Activated CD4-positive, alpha-beta T cell treated with anti-CD3 and anti-CD28 coated beads for 4 hours (primary cell): ENCODE data around the gene KRTAP10-3.

Experiments
- DNase-seq, 2 donors: peaks; one replicate each; pipeline ENCODE4 v3.0.0-alpha.2; 2020

The KRTAP10-3 gene

GRCh38 chr21:44544566-44544965 lies 14.0 kb downstream of the KRTAP10-3 start:
- no peak for DNase-seq

GRCh38 chr21:44542716-44543115 lies 15.9 kb downstream of the KRTAP10-3 start:
- DNase-seq: no peak

- DNase-seq: no peak
Measured at GRCh38 chr21:44540741-44541288, 17.8 kb downstream of the KRTAP10-3 start.

- no peak for DNase-seq
Measured at GRCh38 chr21:44539991-44540666, 18.5 kb downstream of the KRTAP10-3 start, which contains the start of gene KRTAP10-1. Gene KRTAP10-1 (minus strand): TSS chr21:44540195. CDS start chr21:44540150, 45 bp downstream.

GRCh38 chr21:44539046-44539445 lies 19.5 kb downstream of the KRTAP10-3 start:
- DNase-seq: no peak

- no peak for DNase-seq
Measured at GRCh38 chr21:44537930-44538911, 20.4 kb downstream of the KRTAP10-3 start.

- no peak for DNase-seq
Measured at GRCh38 chr21:44535963-44536362, 22.6 kb downstream of the KRTAP10-3 start.

GRCh38 chr21:44534688-44535087 lies 23.9 kb downstream of the KRTAP10-3 start:
- DNase-seq: no peak

- DNase-seq: no peak
Measured at GRCh38 chr21:44533891-44534627, 24.5 kb downstream of the KRTAP10-3 start.

GRCh38 chr21:44533121-44533890 lies 25.3 kb downstream of the KRTAP10-3 start:
- DNase-seq: no peak

GRCh38 chr21:44532712-44533111 lies 25.9 kb downstream of the KRTAP10-3 start:
- no peak for DNase-seq

- no peak for DNase-seq
Measured at GRCh38 chr21:44531606-44532564, 26.7 kb downstream of the KRTAP10-3 start.

- no peak for DNase-seq
Measured at GRCh38 chr21:44530903-44531605, 27.5 kb downstream of the KRTAP10-3 start.

- no peak for DNase-seq
Measured at GRCh38 chr21:44530221-44530902, 28.2 kb downstream of the KRTAP10-3 start.

GRCh38 chr21:44529503-44530125 lies 29.0 kb downstream of the KRTAP10-3 start:
- no peak for DNase-seq

GRCh38 chr21:44529011-44529421 lies 29.6 kb downstream of the KRTAP10-3 start:
- DNase-seq: no peak

GRCh38 chr21:44528634-44528995 lies 30.0 kb downstream of the KRTAP10-3 start:
- DNase-seq: no peak

GRCh38 chr21:44527983-44528633 lies 30.5 kb downstream of the KRTAP10-3 start:
- no peak for DNase-seq
